Activated CD4-positive, alpha-beta T cell treated with anti-CD3 and anti-CD28 coated beads, Interleukin-2, Interleukin-6, amounts not matched to agents 100 ng/mL and 50 ng/mL, durations not matched to agents 16 hours and 8 hours (primary cell): Measurements from ENCODE around the gene FSD1L.

Experiments
- DNase-seq: peaks from one replicate; pipeline ENCODE4 v3.0.0-alpha.2; 2020

The FSD1L gene

GRCh38 chr9:105436783-105437182 is 11.1 kb upstream of the FSD1L start:
- DNase-seq, result no peak

- peak; percentile 12 for DNase-seq
Observed at GRCh38 chr9:105437704-105438103, 10.1 kb upstream of the FSD1L start.

GRCh38 chr9:105438141-105438806 is 9.6 kb upstream of the FSD1L start:
- no peak for DNase-seq

- DNase-seq, result no peak
Observed at GRCh38 chr9:105439428-105439827, 8.4 kb upstream of the FSD1L start.

GRCh38 chr9:105441616-105442160 is 6.1 kb upstream of the FSD1L start:
- DNase-seq, result no peak

GRCh38 chr9:105443121-105443520 is 4.7 kb upstream of the FSD1L start:
- DNase-seq, result no peak

- no peak for DNase-seq
Observed at GRCh38 chr9:105444130-105444529, 3.7 kb upstream of the FSD1L start.

- no peak for DNase-seq
Observed at GRCh38 chr9:105445203-105445881, 2.5 kb upstream of the FSD1L start.

- no peak for DNase-seq
Observed at GRCh38 chr9:105447386-105447813, 434 bp upstream of the FSD1L start.

GRCh38 chr9:105449081-105449480 is 1.2 kb downstream of the FSD1L start:
- DNase-seq, result no peak

GRCh38 chr9:105452185-105452584 is 4.4 kb downstream of the FSD1L start:
- no peak for DNase-seq

- DNase-seq, result no peak
Observed at GRCh38 chr9:105455836-105456475, 8.1 kb downstream of the FSD1L start.

GRCh38 chr9:105457560-105458294 is 9.9 kb downstream of the FSD1L start:
- no peak for DNase-seq

- no peak for DNase-seq
Observed at GRCh38 chr9:105458404-105458803, 10.6 kb downstream of the FSD1L start.

- no peak for DNase-seq
Observed at GRCh38 chr9:105459336-105459735, 11.5 kb downstream of the FSD1L start.

GRCh38 chr9:105466898-105467455 is 19.1 kb downstream of the FSD1L start:
- no peak for DNase-seq

GRCh38 chr9:105468875-105469274 is 21.0 kb downstream of the FSD1L start:
- DNase-seq, result no peak

GRCh38 chr9:105473221-105473620 is 25.4 kb downstream of the FSD1L start:
- no peak for DNase-seq

- DNase-seq, result no peak
Observed at GRCh38 chr9:105475302-105475701, 27.5 kb downstream of the FSD1L start.

- DNase-seq, result no peak
Observed at GRCh38 chr9:105479846-105480245, 32.0 kb downstream of the FSD1L start.

- DNase-seq, result no peak
Observed at GRCh38 chr9:105483618-105484017, 35.8 kb downstream of the FSD1L start.

- DNase-seq, result no peak
Observed at GRCh38 chr9:105484226-105484625, 36.4 kb downstream of the FSD1L start.

GRCh38 chr9:105485131-105485530 is 37.3 kb downstream of the FSD1L start:
- DNase-seq, result no peak
